Esophagus squamous epithelium (tissue), 4 donors: ENCODE results near the gene SPRR4.

Experiments used
- POLR2A ChIP-seq, 4 donors: fragments of 450-650 bp; IDR thresholded peaks; one replicate each; pipeline ENCODE4 v1.6.1; 2017; ENCODE audit warnings: antibody characterized with exemption in 4 of 4, mild to moderate bottlenecking in 4 of 4, moderate library complexity in 3 of 4
- TF ChIP-seq, protein P1 (sequence below), 6 experiments: fragments of 450-650 bp in 4 of 6; fragments of 200-600 bp in 2 of 6; sonication (generic) in 2 of 6; IDR thresholded peaks; one replicate each; pipeline ENCODE4 v1.5.1; 2016 to 2019; ENCODE audit warnings: antibody characterized with exemption in 6 of 6, mild to moderate bottlenecking in 4 of 6, moderate library complexity in 4 of 6

DNA sequence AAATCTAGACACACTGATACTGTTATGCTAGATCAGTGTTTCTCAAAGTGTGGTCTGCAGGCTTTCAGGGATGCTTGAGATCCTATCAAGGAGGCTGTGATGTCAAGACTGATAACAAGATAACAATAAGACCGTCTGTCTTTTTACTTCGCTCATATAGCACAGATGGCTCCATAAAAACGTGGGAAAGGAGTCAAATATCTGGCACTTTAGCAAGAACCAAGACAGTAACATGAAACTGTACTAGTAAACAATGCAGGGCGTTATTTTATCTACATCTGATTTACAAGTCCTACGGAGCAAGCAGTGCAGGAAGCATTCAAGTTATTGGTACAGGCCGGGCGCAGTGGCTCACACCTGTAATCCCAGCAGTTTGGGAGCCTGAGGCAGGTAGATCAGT lies 27.5 kb downstream of the SPRR4 start:
- TF ChIP-seq, protein P1, sequence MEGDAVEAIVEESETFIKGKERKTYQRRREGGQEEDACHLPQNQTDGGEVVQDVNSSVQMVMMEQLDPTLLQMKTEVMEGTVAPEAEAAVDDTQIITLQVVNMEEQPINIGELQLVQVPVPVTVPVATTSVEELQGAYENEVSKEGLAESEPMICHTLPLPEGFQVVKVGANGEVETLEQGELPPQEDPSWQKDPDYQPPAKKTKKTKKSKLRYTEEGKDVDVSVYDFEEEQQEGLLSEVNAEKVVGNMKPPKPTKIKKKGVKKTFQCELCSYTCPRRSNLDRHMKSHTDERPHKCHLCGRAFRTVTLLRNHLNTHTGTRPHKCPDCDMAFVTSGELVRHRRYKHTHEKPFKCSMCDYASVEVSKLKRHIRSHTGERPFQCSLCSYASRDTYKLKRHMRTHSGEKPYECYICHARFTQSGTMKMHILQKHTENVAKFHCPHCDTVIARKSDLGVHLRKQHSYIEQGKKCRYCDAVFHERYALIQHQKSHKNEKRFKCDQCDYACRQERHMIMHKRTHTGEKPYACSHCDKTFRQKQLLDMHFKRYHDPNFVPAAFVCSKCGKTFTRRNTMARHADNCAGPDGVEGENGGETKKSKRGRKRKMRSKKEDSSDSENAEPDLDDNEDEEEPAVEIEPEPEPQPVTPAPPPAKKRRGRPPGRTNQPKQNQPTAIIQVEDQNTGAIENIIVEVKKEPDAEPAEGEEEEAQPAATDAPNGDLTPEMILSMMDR (IDR thresholded peaks at IDR 0.05), result no peak
- TF ChIP-seq POLR2A (IDR thresholded peaks at IDR 0.05), result no peak
